PC-9 (cell line): ENCODE data around the gene VDAC1.

Experiments used
- CTCF ChIP-seq: fragments of 200-600 bp; sonication (generic); conservative IDR thresholded peaks from 2 replicates; pipeline ENCODE4 v1.6.1; 2017; ENCODE audit warnings: mixed run types, antibody characterized with exemption, mild to moderate bottlenecking, moderate library complexity
- EZH2 ChIP-seq: fragments of 200-600 bp; sonication (generic); IDR thresholded peaks from 2 replicates; pipeline ENCODE4 v1.8.0; 2017; ENCODE audit warnings: antibody characterized with exemption, low read depth

GRCh38 chr5:133930813-133931090 is 74.0 kb downstream of the VDAC1 start:
- TF ChIP-seq CTCF (no peak), EZH2 (no peak)
